ENCODE results near the gene PRR33. TPM values are rescaled to one million over a fixed set of nuclear protein-coding genes. Genes with fewer than 3 reads are reported as not detected.
"Not testable (repeated sequence)": the region's sequence is repeated elsewhere in the genome, so short reads cannot be mapped to it uniquely, and the experiment has no call there.

The PRR33 gene
- total RNA-seq, result 0.20 TPM

DNA sequence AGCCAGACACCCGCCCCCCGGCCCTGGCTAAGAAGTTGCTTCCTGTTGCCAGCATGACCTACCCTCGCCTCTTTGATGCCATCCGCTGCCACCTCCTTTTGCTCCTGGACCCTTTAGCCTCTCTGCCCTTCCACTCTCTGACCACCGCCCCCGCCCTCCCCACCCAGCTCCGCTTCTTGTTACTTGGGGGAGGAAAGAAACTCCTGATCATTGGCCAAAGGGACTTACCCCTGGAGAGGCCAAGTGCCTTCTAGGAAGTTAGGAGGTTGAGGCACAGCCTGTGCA lies at the start of gene PRR33:
PRR33 (minus strand) TSS at position 65 of the 285 bp plus-strand sequence. CDS start 1,311 bp downstream, outside the sequence.
- DNase-seq, result no peak

DNA sequence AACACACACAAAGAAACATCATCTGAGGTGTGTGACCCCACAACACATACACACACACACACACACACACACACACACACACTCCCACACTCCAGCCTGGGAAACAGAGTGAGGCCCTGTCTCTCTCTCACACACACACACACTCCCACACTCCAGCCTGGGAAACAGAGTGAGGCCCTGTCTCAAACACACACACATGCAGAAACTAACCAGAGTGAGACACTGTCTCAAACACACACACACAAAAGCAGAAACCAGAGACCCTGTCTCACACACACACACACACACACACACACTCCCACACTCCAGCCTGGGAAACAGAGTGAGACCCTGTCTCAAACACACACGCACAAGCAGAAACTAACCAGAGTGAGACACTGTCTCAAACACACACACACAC lies 48.1 kb upstream of the PRR33 start:
- DNase-seq, result not testable (repeated sequence)

DNA sequence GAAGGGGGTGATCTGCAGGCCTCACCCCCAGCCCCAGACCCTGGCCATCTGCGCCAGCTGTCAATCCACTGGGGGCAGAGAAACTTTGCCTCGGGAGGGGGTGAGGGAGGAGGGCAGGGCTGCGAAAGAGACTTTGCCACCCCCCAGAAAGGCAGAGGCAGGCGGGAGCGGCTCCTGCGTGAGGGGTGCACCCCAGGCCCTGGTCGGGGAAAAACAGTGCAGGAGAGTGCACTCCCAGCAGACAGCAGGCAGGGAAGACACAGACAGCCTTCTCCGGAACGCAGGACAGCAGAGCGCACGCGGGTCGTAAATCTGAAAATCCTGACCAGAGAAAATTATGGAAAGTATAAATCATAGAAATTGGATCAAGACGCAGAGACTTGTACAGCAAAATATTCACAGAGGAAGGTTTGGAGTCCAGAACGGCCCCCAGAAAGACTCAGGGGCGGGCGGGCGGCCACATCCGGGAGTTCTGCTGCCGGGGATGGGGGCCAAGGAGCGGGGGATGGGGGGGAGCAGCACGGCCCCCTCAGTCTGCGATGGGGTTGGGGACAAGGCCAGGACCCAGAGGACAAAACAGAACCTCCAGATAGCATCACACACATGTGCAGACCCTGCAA lies 47.4 kb upstream of the PRR33 start:
- peak; percentile 91 for DNase-seq

DNA sequence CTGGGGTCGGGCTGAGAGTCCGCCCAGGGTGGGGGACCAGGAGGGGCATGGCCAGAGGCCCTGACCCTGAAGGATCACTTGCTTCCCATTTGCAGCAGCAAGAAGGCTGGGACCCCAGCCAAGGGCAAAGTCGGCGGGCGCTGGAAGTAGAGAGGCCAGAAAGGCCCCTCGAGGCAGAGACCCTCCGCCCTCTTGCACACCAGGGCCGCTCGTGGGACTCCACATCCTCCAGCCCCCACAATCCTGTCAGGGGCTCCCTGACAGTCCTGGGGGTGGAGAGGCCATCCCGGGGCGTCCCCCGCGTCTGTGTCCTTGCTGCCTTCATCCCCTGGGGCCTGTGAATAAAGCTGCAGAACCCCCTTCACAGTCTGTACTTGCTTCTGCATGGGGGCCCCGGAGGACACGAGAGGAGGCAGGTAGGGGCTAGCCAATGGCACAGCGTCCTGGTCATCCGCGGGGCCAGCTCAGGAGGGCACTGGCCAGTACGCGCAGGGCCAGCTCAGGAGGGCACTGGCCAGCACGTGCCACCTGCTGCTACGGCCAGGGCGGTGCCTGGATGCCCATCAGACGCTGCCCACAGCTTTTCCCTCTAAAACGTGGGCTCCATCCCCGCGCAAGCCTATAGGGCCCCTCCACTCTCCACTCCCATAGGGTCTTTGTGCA lies 46.8 kb upstream of the PRR33 start:
- DNase-seq, result no peak

DNA sequence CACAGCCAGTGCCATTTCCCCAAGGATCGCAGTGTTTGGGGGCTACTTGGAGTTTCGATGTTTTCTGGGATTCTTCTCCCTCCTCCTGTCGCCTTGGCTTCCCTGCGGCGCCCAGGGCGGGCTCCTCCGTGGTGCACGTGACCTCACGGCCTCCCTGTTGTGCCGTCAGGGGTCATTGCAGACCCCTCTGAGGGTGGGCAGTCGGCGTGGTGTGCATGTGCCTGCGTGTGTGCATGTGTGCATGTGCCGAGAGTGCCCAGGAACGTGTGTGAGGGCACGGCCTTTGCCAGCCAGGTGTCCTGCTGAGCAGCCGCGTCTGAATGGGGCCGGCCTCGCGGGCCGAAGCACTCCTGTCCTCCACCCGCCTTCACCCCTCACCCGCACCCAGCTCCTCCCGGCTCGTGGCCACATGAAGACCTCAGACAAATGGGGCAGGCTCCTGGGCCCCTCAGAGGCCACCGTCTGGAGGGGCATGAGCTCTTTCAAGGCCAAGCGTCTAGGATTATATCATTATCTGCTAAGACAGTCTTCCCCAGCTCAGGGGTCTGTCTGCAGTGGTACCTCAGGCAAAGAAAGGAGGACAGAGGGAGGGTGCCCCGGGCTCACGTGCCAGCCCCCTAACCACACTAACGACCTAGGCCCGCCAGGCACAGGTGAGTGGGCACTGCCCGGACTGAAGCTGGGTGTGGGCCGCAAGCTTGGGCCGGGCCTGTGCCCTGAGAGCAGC lies 46.1 kb upstream of the PRR33 start:
- DNase-seq, result no peak

DNA sequence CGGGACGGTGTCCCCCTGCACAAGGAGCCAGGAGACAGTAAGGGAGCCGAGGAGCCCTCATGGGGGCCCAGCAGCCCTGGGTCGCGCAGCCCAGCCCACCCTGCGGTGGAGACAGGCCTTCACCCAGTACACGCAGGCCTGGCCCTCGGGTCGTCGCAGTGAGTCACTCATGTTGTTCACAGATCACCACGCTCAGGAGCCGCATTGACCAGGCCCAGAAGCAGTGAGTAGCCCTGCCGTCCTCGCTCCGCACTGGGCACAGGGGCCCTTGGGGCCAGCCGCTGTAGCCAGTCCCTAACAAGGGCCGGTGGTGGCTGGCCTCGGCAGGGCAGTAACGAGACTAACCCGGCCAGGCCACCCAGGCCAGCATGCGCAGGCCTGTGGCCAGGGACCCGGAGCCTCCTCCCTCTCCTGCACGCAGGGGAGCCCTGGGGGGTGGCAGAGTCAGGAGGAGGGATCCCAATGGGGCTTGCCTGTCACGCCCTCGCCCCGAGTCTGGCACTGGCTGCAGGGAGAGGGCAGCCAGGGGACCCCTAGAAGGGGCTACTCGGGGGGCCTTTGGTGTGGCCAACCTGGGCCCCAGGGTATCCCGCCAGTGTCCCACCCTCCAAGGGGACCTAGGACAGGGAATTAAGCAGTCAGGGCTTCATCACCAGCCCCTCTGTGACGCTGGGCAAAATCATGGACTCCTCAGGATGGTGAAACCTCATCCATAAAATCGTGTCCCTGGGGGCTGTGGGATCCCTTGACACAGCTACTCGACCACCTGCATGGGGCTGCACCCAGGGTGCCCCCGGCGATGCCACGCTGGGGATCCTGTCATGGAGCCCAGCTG lies 45.3 kb upstream of the PRR33 start:
- DNase-seq, result no peak

DNA sequence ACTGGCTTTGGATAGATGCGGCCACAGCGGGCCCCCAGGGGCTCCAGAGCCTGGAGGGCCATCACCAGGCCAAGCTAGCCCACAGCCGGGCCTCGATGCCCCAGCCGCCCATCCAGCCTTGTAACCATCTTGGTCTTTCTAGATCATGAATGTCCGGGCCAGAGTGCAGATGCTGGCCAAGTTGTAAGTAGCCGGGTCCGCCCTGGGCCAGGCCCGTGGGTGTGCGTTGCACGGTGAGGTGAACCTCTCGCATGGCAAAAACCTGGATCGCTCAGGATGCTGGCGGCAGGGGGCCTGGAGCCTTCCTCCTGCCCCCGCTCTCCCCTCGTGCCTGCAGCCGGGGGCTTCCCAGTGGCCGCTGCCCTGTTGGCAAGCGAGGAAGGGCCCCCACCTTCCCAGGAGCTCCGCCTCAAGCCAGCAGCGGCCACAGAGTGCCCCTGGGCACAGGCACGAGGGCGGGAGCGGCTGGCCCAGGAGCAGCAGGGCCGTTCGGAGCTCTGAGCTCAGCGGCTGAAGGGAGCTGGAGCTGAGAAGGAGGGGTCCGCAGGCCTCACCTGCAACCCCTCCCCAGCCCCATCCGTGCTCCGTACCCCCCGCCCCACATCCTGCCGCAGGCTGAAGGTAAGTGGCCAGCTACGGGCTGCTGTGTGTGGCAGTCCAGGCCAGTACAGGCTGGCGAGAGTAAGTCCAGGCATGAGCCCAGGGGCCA lies 44.5 kb upstream of the PRR33 start:
- no peak for DNase-seq

DNA sequence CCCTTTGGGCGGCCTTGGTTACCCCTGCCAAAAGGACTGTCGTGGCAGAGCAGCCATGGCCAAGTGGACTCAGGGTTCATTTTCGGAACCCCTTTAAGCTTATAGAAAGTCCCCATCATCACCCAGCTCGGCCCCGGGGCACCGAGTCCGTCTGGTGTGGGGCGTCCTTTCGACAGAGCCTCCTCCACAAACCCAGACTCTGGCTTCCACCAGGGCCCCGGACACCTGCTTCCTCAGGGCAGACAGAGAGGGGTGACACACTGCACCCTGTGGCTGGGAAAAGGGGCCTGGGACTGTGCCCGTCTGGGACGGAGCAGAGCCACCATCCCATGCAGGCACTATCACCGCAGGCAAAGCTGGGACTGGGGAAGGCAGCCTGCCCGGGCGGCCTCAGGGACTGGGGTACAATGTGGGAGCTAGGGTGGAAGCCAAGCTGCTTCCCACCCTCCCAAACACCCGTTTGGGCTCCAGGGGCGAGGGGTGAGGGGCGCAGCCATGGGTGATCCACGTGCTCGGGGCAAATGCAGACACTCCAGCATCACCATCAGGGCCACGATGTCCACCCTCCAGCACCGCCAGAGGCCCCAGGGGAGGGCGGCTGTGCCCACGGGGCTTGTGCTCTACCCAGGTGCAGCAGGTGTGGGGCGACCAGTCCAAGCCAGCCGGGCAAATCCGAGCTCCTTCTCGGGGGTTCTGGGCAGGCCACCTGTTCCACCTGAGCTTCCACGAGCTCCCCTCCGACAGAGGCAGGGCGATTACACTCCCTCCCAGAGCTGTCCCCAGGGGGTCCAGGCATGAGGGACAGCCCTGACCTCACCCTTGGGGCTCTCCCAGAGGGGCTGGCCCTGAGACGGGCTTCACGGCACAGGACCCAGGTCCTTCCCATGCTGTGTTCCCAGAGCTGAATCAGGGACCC lies 43.7 kb upstream of the PRR33 start:
- DNase-seq, result no peak

DNA sequence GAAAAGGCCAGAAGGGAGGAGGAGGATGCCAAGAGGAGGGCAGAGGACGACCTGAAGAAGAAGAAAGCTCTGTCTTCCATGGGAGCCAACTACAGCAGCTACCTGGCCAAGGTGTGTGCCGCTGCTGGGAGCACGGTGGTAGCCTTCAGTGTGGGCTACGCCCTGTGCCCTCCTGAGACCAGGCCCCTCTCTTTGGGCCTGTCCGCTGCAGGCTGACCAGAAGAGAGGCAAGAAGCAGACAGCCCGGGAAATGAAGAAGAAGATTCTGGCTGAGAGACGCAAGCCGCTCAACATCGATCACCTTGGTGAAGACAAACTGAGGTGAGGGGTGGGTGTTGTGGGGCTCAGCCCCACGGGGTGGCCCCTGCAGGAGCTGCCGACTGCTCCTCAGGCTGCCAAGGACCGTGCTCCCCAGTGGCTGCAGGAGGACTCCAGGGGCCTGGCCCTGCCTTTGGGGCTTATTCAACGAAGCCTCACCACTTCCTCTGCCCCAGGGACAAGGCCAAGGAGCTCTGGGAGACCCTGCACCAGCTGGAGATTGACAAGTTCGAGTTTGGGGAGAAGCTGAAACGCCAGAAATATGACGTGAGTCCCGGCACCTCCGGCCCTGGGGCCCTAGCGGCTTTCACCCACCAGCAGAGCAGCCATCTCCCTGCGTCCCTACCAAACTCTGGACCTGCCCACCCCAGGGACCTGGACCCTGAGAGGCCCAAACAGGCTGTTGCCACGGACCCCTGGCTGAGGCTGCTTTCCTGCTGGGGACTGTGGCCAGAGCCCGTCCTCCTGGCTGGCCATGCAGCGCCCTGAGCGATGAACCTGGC lies 42.9 kb upstream of the PRR33 start:
- DNase-seq, result no peak

DNA sequence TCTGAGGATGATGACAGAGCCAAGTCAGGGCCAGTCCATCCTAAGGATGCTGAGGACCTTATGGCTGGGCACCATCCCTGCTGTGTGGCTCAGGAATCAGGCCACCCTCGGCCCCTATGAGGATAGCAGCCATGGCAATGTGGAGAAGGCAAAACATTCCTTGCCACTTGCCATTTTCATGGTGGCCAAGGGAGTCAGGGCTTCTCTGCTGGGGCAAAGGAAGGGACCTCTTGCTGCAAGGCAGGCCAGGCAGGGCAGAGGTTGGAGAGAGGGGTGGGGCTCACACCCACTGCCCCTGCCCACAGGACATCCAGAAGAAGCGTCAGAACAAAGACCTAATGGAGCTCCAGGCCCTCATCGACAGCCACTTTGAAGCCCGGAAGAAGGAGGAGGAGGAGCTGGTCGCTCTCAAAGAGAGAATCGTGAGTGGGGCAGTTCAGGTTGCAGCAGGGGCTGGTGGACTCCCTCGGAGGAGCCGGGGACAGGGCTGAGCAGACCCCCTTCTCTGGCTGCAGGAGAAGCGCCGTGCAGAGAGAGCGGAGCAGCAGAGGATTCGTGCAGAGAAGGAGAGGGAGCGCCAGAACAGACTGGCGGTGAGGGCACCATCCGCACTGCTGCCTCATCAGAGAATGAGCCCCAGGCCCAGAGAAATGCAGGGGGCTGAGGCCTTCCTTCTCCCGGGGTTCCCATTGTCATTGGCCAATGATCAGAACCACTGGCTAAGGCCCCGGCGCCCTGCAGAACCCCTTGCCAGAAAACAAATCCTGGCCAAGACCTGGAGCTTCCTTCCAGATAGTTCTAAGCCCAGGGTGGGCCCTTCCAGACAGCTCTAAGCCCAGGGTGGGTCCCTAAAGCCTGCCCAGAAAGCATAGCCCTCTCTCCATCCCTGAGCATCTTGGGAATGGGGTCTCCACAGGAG lies 42.0 kb upstream of the PRR33 start:
- DNase-seq, result no peak

DNA sequence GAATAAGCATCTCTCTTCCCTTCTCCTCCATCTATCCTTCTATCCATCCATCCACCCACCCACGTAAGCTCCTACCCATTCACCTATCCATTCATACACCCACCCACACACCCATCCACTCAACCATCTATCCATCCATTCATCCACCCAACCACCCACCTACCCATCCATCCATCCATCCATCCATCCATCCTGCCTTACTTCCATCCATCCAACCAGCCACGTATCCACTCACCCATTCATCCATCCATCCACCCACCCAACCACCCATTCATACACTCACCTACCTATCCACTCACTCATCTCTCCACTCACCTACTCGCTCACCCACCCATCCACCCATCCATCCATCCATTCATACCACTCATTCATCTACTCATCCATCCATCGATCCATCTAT lies 41.0 kb upstream of the PRR33 start:
- DNase-seq, result no peak

DNA sequence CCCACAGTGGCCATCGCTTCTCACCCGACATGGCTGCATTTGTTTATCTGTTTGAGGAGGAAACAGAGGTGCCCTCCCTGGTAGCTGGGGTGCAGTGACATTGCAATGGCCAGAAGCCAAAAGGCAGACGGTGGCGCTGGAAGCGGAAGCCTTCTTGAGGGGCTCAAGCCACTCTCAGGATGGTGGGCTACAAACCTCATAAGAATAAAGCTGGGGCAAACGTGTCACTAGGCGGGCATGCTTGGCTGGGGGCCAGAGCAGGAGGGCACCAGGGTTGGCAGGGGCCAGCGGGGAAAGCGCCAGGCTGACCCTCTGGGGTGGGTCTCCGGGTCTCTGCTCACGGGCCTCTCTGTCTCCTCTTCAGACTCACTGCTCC lies 40.4 kb upstream of the PRR33 start:
- no peak for DNase-seq

DNA sequence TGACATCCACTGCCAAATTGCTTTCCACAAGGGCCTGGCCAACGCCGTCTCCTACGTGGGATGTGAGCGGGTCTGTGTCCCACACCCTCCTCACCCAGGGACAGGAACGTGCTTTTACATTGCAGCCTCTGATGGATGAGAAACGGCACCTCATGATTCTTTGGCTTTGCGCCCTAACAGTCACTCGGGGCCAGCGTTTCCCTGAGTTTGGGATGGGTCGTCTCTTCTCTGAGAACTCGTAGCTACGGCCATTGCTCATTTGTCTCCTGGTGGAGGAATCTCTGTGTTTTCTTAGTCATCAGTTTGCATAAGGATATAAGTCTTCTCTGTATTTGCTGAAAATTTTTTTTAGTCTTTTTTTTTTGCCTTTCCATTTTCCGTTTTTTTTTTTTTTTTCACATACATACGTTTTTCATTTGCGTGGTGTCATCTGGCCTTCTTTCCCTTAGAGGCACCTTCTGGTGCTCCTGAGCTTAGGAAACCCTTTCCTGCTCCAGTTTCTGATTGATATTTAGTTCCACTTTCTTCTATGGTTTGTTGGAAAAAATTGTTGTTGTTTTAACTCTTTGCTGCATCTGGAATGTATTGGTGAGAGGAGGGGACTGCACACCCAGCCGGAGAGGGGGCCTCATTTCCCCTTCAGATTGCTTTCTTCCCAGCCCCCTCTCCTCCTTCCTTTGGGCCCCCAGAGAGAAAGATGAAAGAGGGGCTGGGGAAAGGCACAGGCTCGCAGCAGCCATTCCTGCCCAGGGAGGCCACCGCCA lies 39.8 kb upstream of the PRR33 start:
- DNase-seq, result peak; percentile 83

DNA sequence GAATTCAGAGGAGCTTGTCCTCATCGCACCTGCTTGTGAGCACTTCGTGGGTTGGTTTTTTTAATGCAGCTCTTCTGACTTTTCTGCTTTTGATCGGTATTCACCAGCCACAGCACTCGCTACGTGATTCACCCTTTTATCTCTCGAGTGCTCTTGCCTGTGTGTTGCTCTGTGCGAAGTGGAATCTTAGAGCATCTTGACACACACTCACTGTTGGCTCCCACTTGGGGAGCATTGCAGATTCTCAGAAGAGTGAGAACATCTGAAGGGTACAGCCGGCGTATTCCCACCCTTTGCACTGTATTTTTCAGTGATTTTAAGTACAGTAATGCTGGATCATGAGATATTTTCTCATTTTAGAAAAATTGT lies 38.8 kb upstream of the PRR33 start:
- peak; percentile 22 for DNase-seq

DNA sequence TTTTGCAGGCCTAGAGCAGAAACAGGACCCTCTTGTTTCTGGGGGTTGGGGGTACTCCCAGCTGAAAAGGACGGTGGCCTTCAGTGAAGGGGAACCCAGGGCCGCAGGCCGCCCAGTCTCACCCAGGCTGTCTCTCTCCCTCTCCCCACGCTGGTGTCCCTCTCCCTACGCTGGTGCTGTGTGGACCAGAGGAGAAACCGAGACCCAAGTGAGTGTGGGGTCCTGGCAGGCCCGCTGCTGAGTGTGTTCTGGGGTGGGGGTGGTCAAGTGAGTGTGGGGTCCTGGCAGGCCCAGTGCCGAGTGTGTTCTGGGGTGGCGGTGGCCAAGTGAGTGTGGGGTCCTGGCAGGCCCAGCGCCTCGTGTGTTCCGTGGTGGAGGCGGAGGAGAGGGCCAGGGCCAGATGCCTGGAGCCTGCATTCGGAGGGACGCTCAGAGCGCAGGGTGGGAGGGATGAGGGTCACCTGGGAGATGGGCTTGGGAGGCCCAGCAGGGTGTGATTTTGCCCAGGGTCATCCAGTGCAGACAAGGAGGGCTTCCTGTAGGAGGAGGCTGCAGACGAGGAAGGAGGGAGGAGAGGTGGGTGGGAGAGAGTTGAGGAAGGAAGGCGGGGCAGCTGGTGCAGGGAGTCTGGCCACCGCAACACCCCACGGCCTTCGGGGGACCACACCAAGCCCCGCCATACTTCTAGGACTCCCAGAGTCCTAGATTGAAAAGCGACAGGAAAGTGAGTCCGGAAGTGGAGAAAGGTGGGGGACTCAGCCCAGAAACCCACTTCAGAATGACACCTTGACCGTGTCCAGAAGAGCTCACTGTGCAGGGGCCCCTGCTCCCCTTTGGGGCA lies 38.1 kb upstream of the PRR33 start:
- DNase-seq, result no peak

DNA sequence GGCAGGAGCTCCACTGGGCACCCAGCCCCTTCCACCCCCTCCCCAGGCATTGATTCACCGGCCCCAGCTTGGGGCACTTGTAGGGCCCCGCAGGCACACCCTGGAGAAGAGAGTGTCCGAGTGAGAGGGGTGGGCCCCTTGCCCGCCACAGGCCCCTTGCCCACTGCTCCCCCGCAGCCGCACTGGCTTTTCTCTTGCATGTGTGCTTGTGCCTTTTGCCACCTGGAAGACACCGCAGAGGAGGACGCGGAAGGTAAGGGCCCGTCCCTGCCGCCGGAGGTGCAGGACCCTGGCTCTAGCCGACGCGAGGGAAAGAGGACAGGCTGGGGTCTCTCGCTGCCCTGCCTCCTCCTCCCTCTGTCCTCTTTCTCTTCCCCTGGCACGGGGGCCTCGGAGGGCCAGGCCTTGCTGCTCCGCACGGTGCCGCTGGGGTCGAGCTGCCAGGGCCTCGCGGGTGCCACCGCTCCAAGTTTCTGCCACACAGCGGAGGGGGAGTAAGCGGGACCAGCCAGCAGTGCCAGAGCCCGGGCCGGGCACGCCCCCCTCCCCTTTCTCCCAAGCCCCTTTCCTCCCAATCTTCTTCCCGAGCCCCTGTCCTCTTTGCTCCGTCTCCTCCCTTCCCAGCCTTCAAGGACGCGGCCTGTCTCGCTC lies 37.3 kb upstream of the PRR33 start:
- DNase-seq, result no peak

DNA sequence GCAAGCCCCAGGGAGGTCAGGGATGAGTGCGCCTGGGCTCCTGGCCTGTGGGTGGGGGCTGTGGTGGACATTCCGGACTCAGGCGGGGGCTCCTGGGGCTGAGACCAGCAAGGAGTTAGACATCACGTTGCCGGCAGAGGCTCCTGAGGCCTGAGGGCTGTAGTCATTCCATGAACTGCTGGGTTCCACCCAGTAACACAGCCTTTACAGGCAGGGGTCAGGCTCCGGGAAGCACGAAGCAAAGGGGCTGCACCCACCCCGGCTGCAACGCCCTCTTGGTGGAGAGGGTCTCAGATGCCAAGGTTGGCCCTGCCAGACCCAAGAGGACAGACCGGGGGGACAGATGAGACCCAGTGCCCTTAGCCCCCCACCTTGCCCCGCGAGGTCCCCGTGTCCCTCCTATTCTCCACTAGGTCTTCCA lies 36.8 kb upstream of the PRR33 start:
- DNase-seq, result no peak
